COLO829 (cell line): ENCODE results near the gene USP38.

Source experiments
- DNase-seq: peaks from one replicate; pipeline ENCODE4 v3.0.0; 2012; ENCODE audit warnings: low spot score

Gene USP38

GRCh38 chr4:143270256-143270838 lies 85.6 kb downstream of the USP38 start:
- DNase-seq, result no peak
